Measurements from ENCODE around the gene ZNF276. TPM values are rescaled to one million over a fixed set of nuclear protein-coding genes. Genes with fewer than 3 reads are reported as not detected.

Gene ZNF276
- polyA plus RNA-seq, 3 donors = 2.2 to 54.5 (median 3.2) TPM

DNA sequence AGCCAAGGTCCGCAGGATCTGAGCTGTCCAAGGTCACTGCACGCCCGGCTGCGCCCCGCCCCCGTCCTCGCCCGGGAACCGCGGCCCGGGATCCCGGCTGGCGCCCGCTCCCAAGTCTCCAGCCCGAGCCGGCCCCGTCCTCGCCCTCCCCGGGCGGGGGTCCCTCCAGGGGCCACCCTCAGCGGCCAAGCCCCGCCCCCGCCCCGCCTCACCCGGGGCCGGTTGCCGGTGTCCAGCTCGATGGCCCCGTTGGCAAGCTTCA, 855 bp upstream of the ZNF276 start:
- no peak for DNase-seq
- H3K27ac ChIP-seq (ENCODE audit: low read depth in 1 of 2, low read length in 2 of 2) = peak overlapping the region; percentile 92
- no peaks in the 10 kb centered on the region for H3K27me3 ChIP-seq (ENCODE audit: control insufficient read depth in 2 of 2, insufficient read depth in 2 of 2, low read length in 2 of 2)
- H3K4me3 ChIP-seq (replicated peaks in 1 of 3; ENCODE audit: low read depth in 2 of 3, low read length in 3 of 3) = peak overlapping the region; percentile 51 to 97 (median 64)
- intact Hi-C loops (cut with micrococcal nuclease) = loop anchor here (2.0 to 5.0 kb wide), 3 partner anchors 40 to 158 kb away; partner anchors contain the start of gene RPL13 (in 1 of the 2)
- Mint-ChIP-seq H3K27ac (peak overlapping the region; percentile 96 to 99 (median 98)), H3K4me1 (peaks cover 51% of the 10 kb centered on the region), H3K9me3 (no peaks in the 10 kb centered on the region), H3K4me3 (peak overlapping the region; percentile 85 to 93), H3K36me3 (peaks cover 19 to 41% of the 10 kb centered on the region in 2 donors), H3K27me3 (ENCODE audit: low read depth in 3 of 3) (no peaks in the 10 kb centered on the region)
- H3K4me2 ChIP-seq (replicated peaks; ENCODE audit: extremely low read depth, low read length, poor library complexity, severe bottlenecking) = peak overlapping the region; percentile 99
- no peaks in the 10 kb centered on the region for H3K9me3 ChIP-seq (replicated peaks in 1 of 2; ENCODE audit: control insufficient read depth in 1 of 2, insufficient read depth in 1 of 2, low read length in 2 of 2)
- peaks cover 45 to 57% of the 10 kb centered on the region in 2 donors for H3K4me1 ChIP-seq (ENCODE audit: control insufficient read depth in 1 of 2, insufficient read depth in 2 of 2, low read length in 2 of 2)
- peaks cover 47% of the 10 kb centered on the region for H3K79me2 ChIP-seq (ENCODE audit: insufficient read depth, low read length)
- peak overlapping the region; percentile 77 for H2AFZ ChIP-seq (ENCODE audit: insufficient read depth, low read depth, low read length, poor library complexity, severe bottlenecking)
- H3K36me3 ChIP-seq (replicated peaks in 1 of 2; ENCODE audit: control insufficient read depth in 1 of 2, insufficient read depth in 2 of 2, low read length in 2 of 2) = peaks cover 14 to 26% of the 10 kb centered on the region in 2 donors
- H3K9ac ChIP-seq (ENCODE audit: insufficient read depth, low read length, poor library complexity, severe bottlenecking) = peak overlapping the region; percentile 92
- under 1% methylated on average over 29 of the region's 29 CpGs for WGBS (ENCODE audit: insufficient coverage)
- TF ChIP-seq, protein P1, sequence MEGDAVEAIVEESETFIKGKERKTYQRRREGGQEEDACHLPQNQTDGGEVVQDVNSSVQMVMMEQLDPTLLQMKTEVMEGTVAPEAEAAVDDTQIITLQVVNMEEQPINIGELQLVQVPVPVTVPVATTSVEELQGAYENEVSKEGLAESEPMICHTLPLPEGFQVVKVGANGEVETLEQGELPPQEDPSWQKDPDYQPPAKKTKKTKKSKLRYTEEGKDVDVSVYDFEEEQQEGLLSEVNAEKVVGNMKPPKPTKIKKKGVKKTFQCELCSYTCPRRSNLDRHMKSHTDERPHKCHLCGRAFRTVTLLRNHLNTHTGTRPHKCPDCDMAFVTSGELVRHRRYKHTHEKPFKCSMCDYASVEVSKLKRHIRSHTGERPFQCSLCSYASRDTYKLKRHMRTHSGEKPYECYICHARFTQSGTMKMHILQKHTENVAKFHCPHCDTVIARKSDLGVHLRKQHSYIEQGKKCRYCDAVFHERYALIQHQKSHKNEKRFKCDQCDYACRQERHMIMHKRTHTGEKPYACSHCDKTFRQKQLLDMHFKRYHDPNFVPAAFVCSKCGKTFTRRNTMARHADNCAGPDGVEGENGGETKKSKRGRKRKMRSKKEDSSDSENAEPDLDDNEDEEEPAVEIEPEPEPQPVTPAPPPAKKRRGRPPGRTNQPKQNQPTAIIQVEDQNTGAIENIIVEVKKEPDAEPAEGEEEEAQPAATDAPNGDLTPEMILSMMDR (IDR thresholded peaks at IDR 0.05) = no peak
- peaks cover 37% of the 10 kb centered on the region for H4K20me1 ChIP-seq (ENCODE audit: insufficient read depth, low read length)

- Histone ChIP-seq H3K9me3 (replicated peaks in 1 of 2; ENCODE audit: control insufficient read depth in 1 of 2, insufficient read depth in 1 of 2, low read length in 2 of 2) (no peaks in the 10 kb centered on the region), H3K4me3 (replicated peaks in 1 of 3; ENCODE audit: low read depth in 2 of 3, low read length in 3 of 3) (peak overlapping the region; percentile 51 to 97 (median 64)), H3K4me1 (ENCODE audit: control insufficient read depth in 1 of 2, insufficient read depth in 2 of 2, low read length in 2 of 2) (peaks cover 45 to 57% of the 10 kb centered on the region in 2 donors), H3K79me2 (ENCODE audit: insufficient read depth, low read length) (peaks cover 59% of the 10 kb centered on the region), H3K4me2 (replicated peaks; ENCODE audit: extremely low read depth, low read length, poor library complexity, severe bottlenecking) (peak overlapping the region; percentile 99), H3K9ac (ENCODE audit: insufficient read depth, low read length, poor library complexity, severe bottlenecking) (peak overlapping the region; percentile 92), H3K36me3 (replicated peaks in 1 of 2; ENCODE audit: control insufficient read depth in 1 of 2, insufficient read depth in 2 of 2, low read length in 2 of 2) (peaks cover 19 to 38% of the 10 kb centered on the region in 2 donors), H2AFZ (ENCODE audit: insufficient read depth, low read depth, low read length, poor library complexity, severe bottlenecking) (peak overlapping the region; percentile 77), H3K27me3 (ENCODE audit: control insufficient read depth in 2 of 2, insufficient read depth in 2 of 2, low read length in 2 of 2) (no peaks in the 10 kb centered on the region), H3K27ac (ENCODE audit: low read depth in 1 of 2, low read length in 2 of 2) (peak overlapping the region; percentile 56 to 92), H4K20me1 (ENCODE audit: insufficient read depth, low read length) (peaks cover 50% of the 10 kb centered on the region)
- Mint-ChIP-seq H3K4me3 (peak overlapping the region; percentile 91 to 94), H3K36me3 (peaks cover 17 to 42% of the 10 kb centered on the region in 2 donors), H3K9me3 (no peaks in the 10 kb centered on the region), H3K27me3 (ENCODE audit: low read depth in 3 of 3) (no peaks in the 10 kb centered on the region), H3K27ac (peak overlapping the region; percentile 75 to 96 (median 92)), H3K4me1 (peaks cover 51% of the 10 kb centered on the region)
- DNase-seq = peak; percentile 55 to 76 (median 73)
- intact Hi-C loops (cut with micrococcal nuclease) = loop anchor here (2.0 to 5.0 kb wide), 3 partner anchors 39 to 159 kb away; partner anchors contain the start of gene RPL13 (in 1 of the 2)
- TF ChIP-seq, protein P1 (IDR thresholded peaks at IDR 0.05) = no peak
- under 1% methylated on average over 112 of the region's 112 CpGs for WGBS (ENCODE audit: insufficient coverage)
Observed at GRCh38 chr16:89721546-89722391, 432 bp downstream of the ZNF276 start.

All from CD14-positive monocyte (primary cell).